Ascending aorta (tissue), 2 donors: Measurements from ENCODE around the gene UNC5C. TPM values are rescaled to one million over a fixed set of nuclear protein-coding genes. Genes with fewer than 3 reads are reported as not detected.

Experiments
- DNase-seq, 2 donors: peaks; one replicate each; pipeline ENCODE4 v3.0.0-alpha.2; 2019; ENCODE audit warnings: low spot score in 2 of 2
- H3K27ac ChIP-seq, 2 donors: fragments of 200-600 bp; sonication (generic); one replicate each; pipeline ENCODE4 v1.5.1; 2016 to 2017; ENCODE audit warnings: mild to moderate bottlenecking in 1 of 2
- H3K27me3 ChIP-seq: fragments of 200-600 bp; sonication (generic); one replicate; pipeline ENCODE4 v1.5.1; 2017
- H3K36me3 ChIP-seq, 2 donors: fragments of 200-600 bp; sonication (generic); one replicate each; pipeline ENCODE4 v1.5.1; 2016
- H3K4me1 ChIP-seq, 2 donors: fragments of 200-600 bp; sonication (generic); one replicate each; pipeline ENCODE4 v1.5.1; 2016 to 2017; ENCODE audit warnings: mild to moderate bottlenecking in 1 of 2
- H3K4me3 ChIP-seq, 2 donors: fragments of 200-600 bp; sonication (generic); one replicate each; pipeline ENCODE4 v1.5.1; 2016 to 2017; ENCODE audit warnings: mild to moderate bottlenecking in 1 of 2
- H3K9me3 ChIP-seq, 2 donors: fragments of 200-600 bp; sonication (generic); one replicate each; pipeline ENCODE4 v1.5.1; 2016
- CTCF ChIP-seq, 3 experiments: fragments of 200-600 bp in 2 of 3; fragments of 450-650 bp in 1 of 3; sonication (generic) in 2 of 3; IDR thresholded peaks; one replicate each; pipeline ENCODE4 v1.5.1; 2016 to 2019; ENCODE audit warnings: antibody characterized with exemption in 3 of 3, mild to moderate bottlenecking in 1 of 3, moderate library complexity in 1 of 3
- intact Hi-C: fragments of 100-400 bp; cut with DNase I; formaldehyde crosslinking; loops from one replicate; pipeline ENCODE4 v1.15.1; 2023
- total RNA-seq: library from RNA; depleted of rRNA; stranded (reverse); fragments of >200 nt; gene quantifications from one replicate; pipeline ENCODE4 v1.1.0, GENCODE V29; 2016

The UNC5C gene
- total RNA-seq, 1 donor from 2014 or later, result 13.3 TPM

GRCh38 chr4:95317085-95317793, 231.5 kb downstream of the UNC5C start:
- DNase-seq, result no peak
- Histone ChIP-seq H3K27me3 (no peaks in the 10 kb centered on the region), H3K36me3 (no peaks in the 10 kb centered on the region), H3K9me3 (no peaks in the 10 kb centered on the region), H3K4me3 (no peak overlapping the region), H3K4me1 (peaks cover 0 to 3% of the 10 kb centered on the region in 2 donors), H3K27ac (no peak overlapping the region)
- no peak for TF ChIP-seq CTCF (IDR thresholded peaks at IDR 0.05)
- intact Hi-C loops, result no loop called here

GRCh38 chr4:95314573-95314972, 234.2 kb downstream of the UNC5C start:
- no peak for TF ChIP-seq CTCF (IDR thresholded peaks at IDR 0.05)
- intact Hi-C loops, result no loop called here
- H3K9me3 ChIP-seq, result no peaks in the 10 kb centered on the region
- no peaks in the 10 kb centered on the region for H3K27me3 ChIP-seq
- no peak overlapping the region for H3K4me3 ChIP-seq
- no peaks in the 10 kb centered on the region for H3K36me3 ChIP-seq
- DNase-seq, result no peak
- peaks cover 0 to 3% of the 10 kb centered on the region in 2 donors for H3K4me1 ChIP-seq
- H3K27ac ChIP-seq, result no peak overlapping the region

GRCh38 chr4:95304898-95305297, 243.9 kb downstream of the UNC5C start:
- TF ChIP-seq CTCF (IDR thresholded peaks at IDR 0.05), result no peak
- no peaks in the 10 kb centered on the region for H3K9me3 ChIP-seq
- H3K4me3 ChIP-seq, result no peak overlapping the region
- H3K4me1 ChIP-seq, result peaks cover 0 to 5% of the 10 kb centered on the region in 2 donors
- DNase-seq, result no peak
- H3K27me3 ChIP-seq, result no peaks in the 10 kb centered on the region
- peaks cover 0 to 10% of the 10 kb centered on the region in 2 donors for H3K36me3 ChIP-seq
- intact Hi-C loops, result no loop called here
- H3K27ac ChIP-seq, result no peak overlapping the region

GRCh38 chr4:95300304-95300703, 248.5 kb downstream of the UNC5C start:
- intact Hi-C loops, result no loop called here

GRCh38 chr4:95296052-95296451, 252.7 kb downstream of the UNC5C start:
- H3K27ac ChIP-seq, result no peak overlapping the region
- H3K36me3 ChIP-seq, result peaks cover 0 to 9% of the 10 kb centered on the region in 2 donors
- DNase-seq, result no peak
- no peaks in the 10 kb centered on the region for H3K9me3 ChIP-seq
- no peaks in the 10 kb centered on the region for H3K4me1 ChIP-seq
- no peak for TF ChIP-seq CTCF (IDR thresholded peaks at IDR 0.05)
- intact Hi-C loops, result no loop called here
- H3K4me3 ChIP-seq, result no peak overlapping the region
- H3K27me3 ChIP-seq, result no peaks in the 10 kb centered on the region

More at GRCh38 chr4:95300304-95300703, 248.5 kb downstream of the UNC5C start:
- H3K27ac ChIP-seq, result no peak overlapping the region
- no peak for DNase-seq
- H3K9me3 ChIP-seq, result no peaks in the 10 kb centered on the region
- H3K27me3 ChIP-seq, result no peaks in the 10 kb centered on the region
- peaks cover 0 to 10% of the 10 kb centered on the region in 2 donors for H3K36me3 ChIP-seq
- H3K4me1 ChIP-seq, result peaks cover 0 to 5% of the 10 kb centered on the region in 2 donors
- H3K4me3 ChIP-seq, result no peak overlapping the region
- TF ChIP-seq CTCF (IDR thresholded peaks at IDR 0.05), result no peak
